ENCODE measurements around the gene TMEM242. TPM values are rescaled to one million over a fixed set of nuclear protein-coding genes. Genes with fewer than 3 reads are reported as not detected.
"Not testable (repeated sequence)": the region's sequence is repeated elsewhere in the genome, so short reads cannot be mapped to it uniquely, and the experiment has no call there.

TMEM242 gene
- total RNA-seq, 6 experiments from 2014 or later = 4.4 to 8.8 (median 7.3) TPM

- Histone ChIP-seq H3K36me3 (peaks cover 0 to 16% (median 4%) of the 10 kb centered on the region in 4 donors), H3K27ac (no peak overlapping the region), H3K4me3 (no peak overlapping the region), H3K9me3 (no peaks in the 10 kb centered on the region), H3K27me3 (no peaks in the 10 kb centered on the region), H3K4me1 (peaks cover 0 to 22% (median 7%) of the 10 kb centered on the region in 4 donors)
- DNase-seq (no peak), ATAC-seq (no peak)
- TF ChIP-seq POLR2A (IDR thresholded peaks at IDR 0.05) (no peak), CTCF (IDR thresholded peaks at IDR 0.05) (no peak)
- 61% methylated on average over 26 of the region's 29 CpGs for WGBS (ENCODE audit: insufficient coverage, low coverage, low lambda C conversion rate, missing lambda C conversion rate)
- intact Hi-C loops (cut with DNase I) = no loop called here
Observed at GRCh38 chr6:157313531-157314467, 9.5 kb downstream of the TMEM242 start.

- intact Hi-C loops (cut with DNase I) = no loop called here
- no peak for TF ChIP-seq POLR2A (IDR thresholded peaks at IDR 0.05)
- TF ChIP-seq CTCF (IDR thresholded peaks at IDR 0.05) = no peak
- no peaks in the 10 kb centered on the region for H3K9me3 ChIP-seq
- WGBS (ENCODE audit: insufficient coverage, low coverage, low lambda C conversion rate, missing lambda C conversion rate) = 60% methylated on average over 8 of the region's 9 CpGs
- H3K27me3 ChIP-seq = no peaks in the 10 kb centered on the region
- H3K27ac ChIP-seq = no peak overlapping the region
- peaks cover 0 to 6% (median 2%) of the 10 kb centered on the region in 4 donors for H3K36me3 ChIP-seq
- ATAC-seq (no peak), DNase-seq (no peak)
- H3K4me1 ChIP-seq = peaks cover 0 to 22% (median 7%) of the 10 kb centered on the region in 4 donors
- H3K4me3 ChIP-seq = no peak overlapping the region
Observed at GRCh38 chr6:157312757-157313156, 10.6 kb downstream of the TMEM242 start.

GRCh38 chr6:157310693-157311092 is 12.6 kb downstream of the TMEM242 start:
- H3K27me3 ChIP-seq; ATAC-seq; intact Hi-C loops (cut with DNase I); H3K9me3 ChIP-seq; H3K36me3 ChIP-seq; H3K27ac ChIP-seq; H3K4me3 ChIP-seq; DNase-seq: not testable (repeated sequence)
- WGBS (ENCODE audit: insufficient coverage, low coverage, low lambda C conversion rate, missing lambda C conversion rate) = 58% methylated on average over 4 of the region's 5 CpGs
- peaks cover 0 to 14% (median 3%) of the 10 kb centered on the region in 4 donors for H3K4me1 ChIP-seq

DNA sequence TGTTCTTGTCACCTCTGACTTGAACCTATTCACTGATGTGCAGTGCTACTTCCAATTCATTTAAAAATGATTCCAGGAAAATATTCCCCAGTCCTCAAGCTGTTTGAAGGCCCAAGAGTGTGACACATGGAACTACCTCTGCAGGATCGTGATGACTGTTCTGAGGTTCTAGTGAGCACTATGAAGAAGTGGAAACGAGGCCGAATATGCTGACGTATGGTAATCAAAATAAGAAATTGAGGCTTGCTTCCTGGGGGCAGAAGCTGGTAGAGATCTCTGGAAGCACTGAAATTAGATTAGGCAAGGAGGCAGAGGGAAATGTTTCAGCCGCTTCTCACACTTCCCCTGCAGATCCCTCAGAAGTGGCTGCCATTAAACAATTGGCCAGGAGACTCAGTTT is 15.7 kb downstream of the TMEM242 start:
- WGBS (ENCODE audit: insufficient coverage, low coverage, low lambda C conversion rate, missing lambda C conversion rate) = 78% methylated on average over 5 of the region's 5 CpGs
- no peak overlapping the region for H3K4me3 ChIP-seq
- ATAC-seq = no peak
- TF ChIP-seq CTCF (IDR thresholded peaks at IDR 0.05) (no peak), POLR2A (IDR thresholded peaks at IDR 0.05) (no peak)
- H3K9me3 ChIP-seq = no peaks in the 10 kb centered on the region
- no peak for DNase-seq
- no peaks in the 10 kb centered on the region for H3K36me3 ChIP-seq
- intact Hi-C loops (cut with DNase I) = no loop called here
- no peaks in the 10 kb centered on the region for H3K27me3 ChIP-seq
- H3K4me1 ChIP-seq = peaks cover 0 to 33% (median 12%) of the 10 kb centered on the region in 4 donors
- H3K27ac ChIP-seq = no peak overlapping the region

Measured in right lobe of liver (tissue), 6 donors.